Fibroblast of lung (primary cell): Measurements from ENCODE around the gene TES. TPM values are rescaled to one million over a fixed set of nuclear protein-coding genes. Genes with fewer than 3 reads are reported as not detected.

ENCODE experiments used
- DNase-seq, 2 donors: peaks; one replicate each; pipeline versions ENCODE4 v3.0.0 to v3.0.0-alpha.2; 2010; ENCODE audit warnings: low read depth in 2 of 2
- H2AFZ ChIP-seq: 2 replicates; pipeline ENCODE4 v1.5.1; 2012; ENCODE audit warnings: low read length, control low read depth, inconsistent platforms
- H3K27ac ChIP-seq: 2 replicates; pipeline ENCODE4 v1.5.1; 2011; ENCODE audit warnings: low read length, control low read depth; ENCODE audit not compliant: insufficient read depth
- H3K27me3 ChIP-seq: 2 replicates; pipeline ENCODE4 v1.5.1; 2011; ENCODE audit warnings: mild to moderate bottlenecking, low read length; ENCODE audit not compliant: control insufficient read depth, insufficient read depth
- H3K36me3 ChIP-seq: 2 replicates; pipeline ENCODE4 v1.5.1; 2011; ENCODE audit warnings: low read length; ENCODE audit not compliant: control insufficient read depth, insufficient read depth
- H3K4me1 ChIP-seq: 2 replicates; pipeline ENCODE4 v1.5.1; 2011; ENCODE audit warnings: low read length; ENCODE audit not compliant: control insufficient read depth, insufficient read depth; ENCODE audit errors: extremely low read depth
- H3K4me2 ChIP-seq: 2 replicates; pipeline ENCODE4 v1.5.1; 2011; ENCODE audit warnings: low read length, control low read depth; ENCODE audit not compliant: insufficient read depth; ENCODE audit errors: extremely low read depth
- H3K4me3 ChIP-seq, 4 experiments: fragments of 200-600 bp in 1 of 4; sonication (generic) in 1 of 4; replicated peaks in 1 of 4; 2 replicates each; pipeline ENCODE4 v1.5.1; 2011 to 2016; ENCODE audit warnings: low read length in 4 of 4, low read depth in 3 of 4, mild to moderate bottlenecking in 3 of 4, control low read depth in 2 of 4, inconsistent platforms in 1 of 4, mixed read lengths in 1 of 4; ENCODE audit not compliant: insufficient read depth in 1 of 4; ENCODE audit errors: control extremely low read depth in 1 of 4
- H3K79me2 ChIP-seq: 2 replicates; pipeline ENCODE4 v1.5.1; 2012; ENCODE audit warnings: mild to moderate bottlenecking, low read length, inconsistent platforms; ENCODE audit not compliant: control insufficient read depth, insufficient read depth
- H3K9ac ChIP-seq: 2 replicates; pipeline ENCODE4 v1.5.1; 2011; ENCODE audit warnings: mild to moderate bottlenecking, low read length, control low read depth; ENCODE audit not compliant: insufficient read depth
- H3K9me3 ChIP-seq: 2 replicates; pipeline ENCODE4 v1.5.1; 2012; ENCODE audit warnings: low read depth, low read length; ENCODE audit not compliant: control insufficient read depth, insufficient read depth
- H4K20me1 ChIP-seq: 2 replicates; pipeline ENCODE4 v1.5.1; 2011; ENCODE audit warnings: low read length; ENCODE audit not compliant: control insufficient read depth, insufficient read depth; ENCODE audit errors: extremely low read depth
- CTCF ChIP-seq, 2 donors: IDR thresholded peaks in 1 of 2; conservative IDR thresholded peaks in 1 of 2; 1 replicate in 1 of 2; 2 replicates in 1 of 2; pipeline ENCODE4 v1.5.1; 2011 to 2012; ENCODE audit warnings: low read length in 2 of 2, control low read depth in 1 of 2, inconsistent platforms in 1 of 2, low read depth in 1 of 2, mild to moderate bottlenecking in 1 of 2
- EZH2 ChIP-seq: IDR thresholded peaks from 2 replicates; pipeline ENCODE4 v1.5.1; 2012; ENCODE audit warnings: low read length, control low read depth, mild to moderate bottlenecking; ENCODE audit errors: missing control alignments
- polyA plus RNA-seq, 2 donors: library from polyadenylated mRNA; depleted of rRNA in 1 of 2; stranded (reverse) in 1 of 2; unstranded in 1 of 2; fragments of >200 nt; gene quantifications; 2 replicates each; pipeline ENCODE4 v1.2.1, GENCODE V29; 2011 to 2012; ENCODE audit warnings: missing spikeins in 1 of 2
- total RNA-seq: library from RNA; depleted of rRNA; stranded (reverse); fragments of >200 nt; gene quantifications from 2 replicates; pipeline ENCODE4 v1.2.1, GENCODE V29; 2014

TES gene
- total and polyA plus RNA-seq, 2 donors (not counting 1 experiment from before 2014, with no cell fraction given) = 17.7 to 64.1 TPM

- H3K9me3 ChIP-seq = no peaks in the 10 kb centered on the region
- no peak overlapping the region for H2AFZ ChIP-seq
- H3K4me1 ChIP-seq = no peaks in the 10 kb centered on the region
- H3K4me2 ChIP-seq = no peak overlapping the region
- no peak overlapping the region for H3K27ac ChIP-seq
- no peaks in the 10 kb centered on the region for H3K79me2 ChIP-seq
- H3K27me3 ChIP-seq = no peaks in the 10 kb centered on the region
- H4K20me1 ChIP-seq = no peaks in the 10 kb centered on the region
- H3K36me3 ChIP-seq = no peaks in the 10 kb centered on the region
- no peak for TF ChIP-seq CTCF (conservative IDR thresholded peaks at IDR 0.05 in 1 of 2, IDR thresholded peaks at IDR 0.05 in 1 of 2; ENCODE audit: low read depth in 1 of 2, low read length in 2 of 2)
- H3K4me3 ChIP-seq = no peak overlapping the region
- DNase-seq = peak; percentile 28 to 39
- H3K9ac ChIP-seq = no peak overlapping the region
These were observed 74.1 kb downstream of the TES start for GRCh38 chr7:116284390-116284789.

GRCh38 chr7:116285252-116285651 is 74.9 kb downstream of the TES start:
- TF ChIP-seq CTCF (conservative IDR thresholded peaks at IDR 0.05 in 1 of 2, IDR thresholded peaks at IDR 0.05 in 1 of 2; ENCODE audit: low read depth in 1 of 2, low read length in 2 of 2) (no peak), EZH2 (no peak)
- no peak overlapping the region for H2AFZ ChIP-seq
- no peaks in the 10 kb centered on the region for H3K4me1 ChIP-seq

GRCh38 chr7:116290740-116291139 is 80.4 kb downstream of the TES start:
- no peaks in the 10 kb centered on the region for H3K27me3 ChIP-seq
- DNase-seq = no peak
- H3K9me3 ChIP-seq = no peaks in the 10 kb centered on the region
- no peaks in the 10 kb centered on the region for H4K20me1 ChIP-seq
- H3K79me2 ChIP-seq = no peaks in the 10 kb centered on the region
- H3K4me1 ChIP-seq = no peaks in the 10 kb centered on the region
- no peak overlapping the region for H3K27ac ChIP-seq
- no peak overlapping the region for H2AFZ ChIP-seq
- H3K9ac ChIP-seq = no peak overlapping the region
- no peak overlapping the region for H3K4me2 ChIP-seq
- TF ChIP-seq CTCF (conservative IDR thresholded peaks at IDR 0.05 in 1 of 2, IDR thresholded peaks at IDR 0.05 in 1 of 2; ENCODE audit: low read depth in 1 of 2, low read length in 2 of 2) = no peak
- H3K4me3 ChIP-seq = no peak overlapping the region
- no peaks in the 10 kb centered on the region for H3K36me3 ChIP-seq

More at GRCh38 chr7:116285252-116285651, 74.9 kb downstream of the TES start:
- Histone ChIP-seq H3K36me3 (no peaks in the 10 kb centered on the region), H3K27ac (no peak overlapping the region), H4K20me1 (no peaks in the 10 kb centered on the region), H3K4me3 (no peak overlapping the region), H3K9ac (no peak overlapping the region), H3K79me2 (no peaks in the 10 kb centered on the region), H3K4me2 (no peak overlapping the region), H3K9me3 (no peaks in the 10 kb centered on the region), H3K27me3 (no peaks in the 10 kb centered on the region)
- no peak for DNase-seq
